ENCODE results near the gene GRID2. TPM values are rescaled to one million over a fixed set of nuclear protein-coding genes. Genes with fewer than 3 reads are reported as not detected.

The GRID2 gene
- polyA plus RNA-seq, 1 experiment = not detected

DNA sequence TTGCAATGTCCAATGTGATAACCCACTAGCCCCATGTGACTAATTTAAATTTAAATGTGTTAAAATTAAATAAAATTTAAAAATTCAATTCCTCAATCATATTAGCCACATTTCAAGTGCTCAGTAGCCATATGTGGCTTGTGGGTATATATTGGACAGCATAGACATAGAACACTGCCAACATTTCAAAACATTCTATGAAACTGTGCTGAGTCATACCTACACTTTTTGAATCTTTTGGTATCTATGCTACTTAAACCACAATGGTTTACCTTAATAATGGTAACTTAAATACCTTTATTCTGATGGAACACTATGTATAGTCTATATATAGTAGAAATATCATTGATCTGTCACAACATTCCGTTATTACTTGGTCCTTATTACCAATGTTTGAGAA lies 1301.4 kb downstream of the GRID2 start:
- DNase-seq (ENCODE audit: low read depth) = no peak
- ChIA-PET POLR2A (no interaction called here), CTCF (no interaction called here)
- TF ChIP-seq, protein P1, sequence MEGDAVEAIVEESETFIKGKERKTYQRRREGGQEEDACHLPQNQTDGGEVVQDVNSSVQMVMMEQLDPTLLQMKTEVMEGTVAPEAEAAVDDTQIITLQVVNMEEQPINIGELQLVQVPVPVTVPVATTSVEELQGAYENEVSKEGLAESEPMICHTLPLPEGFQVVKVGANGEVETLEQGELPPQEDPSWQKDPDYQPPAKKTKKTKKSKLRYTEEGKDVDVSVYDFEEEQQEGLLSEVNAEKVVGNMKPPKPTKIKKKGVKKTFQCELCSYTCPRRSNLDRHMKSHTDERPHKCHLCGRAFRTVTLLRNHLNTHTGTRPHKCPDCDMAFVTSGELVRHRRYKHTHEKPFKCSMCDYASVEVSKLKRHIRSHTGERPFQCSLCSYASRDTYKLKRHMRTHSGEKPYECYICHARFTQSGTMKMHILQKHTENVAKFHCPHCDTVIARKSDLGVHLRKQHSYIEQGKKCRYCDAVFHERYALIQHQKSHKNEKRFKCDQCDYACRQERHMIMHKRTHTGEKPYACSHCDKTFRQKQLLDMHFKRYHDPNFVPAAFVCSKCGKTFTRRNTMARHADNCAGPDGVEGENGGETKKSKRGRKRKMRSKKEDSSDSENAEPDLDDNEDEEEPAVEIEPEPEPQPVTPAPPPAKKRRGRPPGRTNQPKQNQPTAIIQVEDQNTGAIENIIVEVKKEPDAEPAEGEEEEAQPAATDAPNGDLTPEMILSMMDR (IDR thresholded peaks at IDR 0.05; ENCODE audit: insufficient read depth, low read depth, low read length) = no peak
- Histone ChIP-seq H3K4me3 (ENCODE audit: low read depth, low read length) (no peak overlapping the region), H3K27me3 (ENCODE audit: control insufficient read depth, insufficient read depth, low read length) (no peaks in the 10 kb centered on the region), H3K36me3 (ENCODE audit: control insufficient read depth, insufficient read depth, low read length) (no peaks in the 10 kb centered on the region)

DNA sequence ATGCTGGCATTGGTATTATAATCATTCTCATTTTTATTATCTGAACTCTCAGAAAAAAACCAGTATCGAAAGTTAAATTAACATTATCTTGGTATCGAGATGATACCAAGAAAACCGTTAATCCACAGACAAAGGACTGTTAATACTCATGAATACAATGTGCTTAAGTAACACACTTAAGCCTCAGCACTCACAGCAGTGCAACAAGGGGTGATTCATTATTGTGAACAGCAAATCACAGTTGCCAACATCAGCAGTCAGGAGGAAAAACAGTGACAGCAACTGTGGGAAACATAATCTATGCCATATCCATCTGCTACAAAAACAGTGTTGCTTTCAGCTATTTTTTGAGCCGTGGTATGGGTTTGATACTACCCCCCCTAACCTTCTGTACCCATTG lies 1313.8 kb downstream of the GRID2 start:
- ChIA-PET POLR2A (no interaction called here), CTCF (no interaction called here)
- DNase-seq (ENCODE audit: low read depth) = no peak
- TF ChIP-seq, protein P1 (IDR thresholded peaks at IDR 0.05; ENCODE audit: insufficient read depth, low read depth, low read length) = no peak
- Histone ChIP-seq H3K4me3 (ENCODE audit: low read depth, low read length) (no peak overlapping the region), H3K36me3 (ENCODE audit: control insufficient read depth, insufficient read depth, low read length) (no peaks in the 10 kb centered on the region), H3K27me3 (ENCODE audit: control insufficient read depth, insufficient read depth, low read length) (no peaks in the 10 kb centered on the region)

DNA sequence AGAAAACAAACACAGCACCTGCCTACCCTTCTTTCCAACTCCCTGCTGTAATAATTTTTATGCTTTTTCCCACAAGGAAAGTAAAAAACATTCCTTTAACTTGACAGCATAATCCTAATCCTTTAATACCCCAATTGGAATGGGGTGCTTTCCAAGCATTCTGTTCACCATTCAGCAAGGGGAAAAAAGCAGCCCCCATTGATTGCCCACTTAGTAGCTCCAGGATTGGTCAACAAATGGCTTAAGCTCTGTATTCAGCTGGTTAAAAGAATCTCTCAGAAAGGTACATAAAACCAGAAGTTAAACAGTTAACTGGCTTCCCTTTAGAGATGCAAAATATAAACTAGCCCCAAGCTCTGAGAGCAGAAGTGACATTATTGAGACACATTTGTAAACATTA lies 1330.0 kb downstream of the GRID2 start:
- no peak for DNase-seq (ENCODE audit: low read depth)
- Histone ChIP-seq H3K36me3 (ENCODE audit: control insufficient read depth, insufficient read depth, low read length) (no peaks in the 10 kb centered on the region), H3K27me3 (ENCODE audit: control insufficient read depth, insufficient read depth, low read length) (no peaks in the 10 kb centered on the region), H3K4me3 (ENCODE audit: low read depth, low read length) (no peak overlapping the region)
- TF ChIP-seq, protein P1 (IDR thresholded peaks at IDR 0.05; ENCODE audit: insufficient read depth, low read depth, low read length) = no peak
- ChIA-PET POLR2A (no interaction called here), CTCF (no interaction called here)

DNA sequence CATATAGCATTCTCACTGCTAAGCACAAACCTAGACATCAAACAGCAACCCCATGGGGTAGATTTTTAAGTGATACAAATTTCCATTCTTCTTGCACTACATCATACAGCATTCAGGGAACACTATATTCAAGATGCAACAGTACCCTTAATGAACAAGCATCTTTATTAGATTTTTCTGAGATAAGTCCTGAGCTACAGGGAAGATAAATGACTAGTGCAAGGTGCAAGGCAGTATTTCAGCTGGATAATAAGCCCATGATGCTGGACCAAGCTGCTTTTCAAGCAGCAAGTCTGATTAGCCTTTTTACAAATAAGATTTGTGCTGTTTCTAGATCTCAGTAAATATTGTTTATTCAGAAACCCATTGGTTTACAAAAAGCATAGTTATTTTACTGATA lies 1332.2 kb downstream of the GRID2 start:
- no peaks in the 10 kb centered on the region for H3K36me3 ChIP-seq (ENCODE audit: control insufficient read depth, insufficient read depth, low read length)
- TF ChIP-seq, protein P1 (IDR thresholded peaks at IDR 0.05; ENCODE audit: insufficient read depth, low read depth, low read length) = no peak
- CTCF ChIA-PET = no interaction called here
- POLR2A ChIA-PET = no interaction called here
- DNase-seq (ENCODE audit: low read depth) = no peak
- H3K4me3 ChIP-seq (ENCODE audit: low read depth, low read length) = no peak overlapping the region
- H3K27me3 ChIP-seq (ENCODE audit: control insufficient read depth, insufficient read depth, low read length) = no peaks in the 10 kb centered on the region

DNA sequence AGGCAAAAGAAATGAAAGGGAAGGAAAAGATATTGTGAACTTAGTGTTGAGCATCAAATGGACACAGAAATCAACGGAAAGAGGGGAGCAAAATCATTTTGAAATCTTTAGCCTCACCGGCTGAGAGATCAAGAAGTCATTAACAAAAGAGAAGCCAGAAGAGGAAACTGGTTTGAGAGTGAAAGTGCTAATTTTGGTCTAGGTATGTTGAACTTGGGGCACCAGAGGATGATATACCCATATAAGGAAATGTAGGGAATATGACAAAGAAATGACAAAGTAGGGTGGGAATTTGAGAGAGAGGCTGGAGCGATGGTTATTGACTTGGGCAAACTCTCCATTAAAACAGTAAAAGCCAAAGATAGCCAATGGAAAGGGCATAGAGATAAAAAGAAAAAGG lies 1341.4 kb downstream of the GRID2 start:
- H3K4me3 ChIP-seq (ENCODE audit: low read depth, low read length) = no peak overlapping the region
- TF ChIP-seq, protein P1 (IDR thresholded peaks at IDR 0.05; ENCODE audit: insufficient read depth, low read depth, low read length) = no peak
- no peaks in the 10 kb centered on the region for H3K27me3 ChIP-seq (ENCODE audit: control insufficient read depth, insufficient read depth, low read length)
- ChIA-PET CTCF (no interaction called here), POLR2A (no interaction called here)
- DNase-seq (ENCODE audit: low read depth) = no peak
- no peaks in the 10 kb centered on the region for H3K36me3 ChIP-seq (ENCODE audit: control insufficient read depth, insufficient read depth, low read length)

Measured in BJ (cell line).